ENCODE results near the gene ZSWIM6. TPM values are rescaled to one million over a fixed set of nuclear protein-coding genes. Genes with fewer than 3 reads are reported as not detected.

Gene ZSWIM6
- total and polyA plus RNA-seq, 2 of the 4 experiments (the other 2 are of a cell fraction), result 10.8 to 14.1 TPM

GRCh38 chr5:61348447-61348846 lies 16.4 kb downstream of the ZSWIM6 start:
- peak; percentile 32; the same call in 1 of the 2 replicates for TF ChIP-seq CEBPB (IDR thresholded peaks at IDR 0.05; ENCODE audit: low read depth, low read length)
- no peak for TF ChIP-seq CTCF (conservative IDR thresholded peaks at IDR 0.05; ENCODE audit: low read depth, low read length)
- TF ChIP-seq RAD21 (IDR thresholded peaks at IDR 0.05; ENCODE audit: low read length), result no peak
- POLR2A ChIA-PET (ENCODE audit: unreplicated experiment), result no interaction called here
- no peak for DNase-seq
- intact Hi-C loops (cut with micrococcal nuclease), result no loop called here
- Histone ChIP-seq H3K9me1 (ENCODE audit: insufficient read depth, low read length) (peaks cover 28% of the 10 kb centered on the region), H3K9me3 (ENCODE audit: control insufficient read depth, insufficient read depth, low read length) (no peaks in the 10 kb centered on the region), H3K23ac (ENCODE audit: low read depth, low read length) (no peak overlapping the region), H2BK5ac (ENCODE audit: low read depth, low read length, poor library complexity, severe bottlenecking) (no peak overlapping the region), H2BK120ac (ENCODE audit: low read depth, low read length) (no peak overlapping the region), H3K27ac (ENCODE audit: insufficient read depth, low read length) (no peak overlapping the region), H4K8ac (ENCODE audit: low read depth in 2 of 2, low read length in 2 of 2) (no peak overlapping the region), H3K14ac (replicated peaks; ENCODE audit: low read depth, low read length) (no peak overlapping the region), H2BK15ac (ENCODE audit: low read depth, low read length) (no peak overlapping the region), H4K20me1 (ENCODE audit: insufficient read depth, low read length) (peaks cover 91% of the 10 kb centered on the region), H3K18ac (ENCODE audit: low read depth, low read length) (no peak overlapping the region), H3K4me3 (ENCODE audit: insufficient read depth, low read depth, low read length) (no peak overlapping the region), H3K36me3 (ENCODE audit: control insufficient read depth, insufficient read depth, low read length) (no peaks in the 10 kb centered on the region), H3K4me1 (ENCODE audit: control insufficient read depth, insufficient read depth, low read length) (peaks cover 14% of the 10 kb centered on the region), H2AFZ (replicated peaks; ENCODE audit: low read length, poor library complexity) (no peak overlapping the region), H3K56ac (ENCODE audit: extremely low read depth, insufficient read depth, low read length) (no peak overlapping the region), H3K79me1 (ENCODE audit: low read depth in 1 of 2, low read length in 2 of 2) (peaks cover 31 to 68% of the 10 kb centered on the region in 2 experiments), H2BK20ac (ENCODE audit: low read depth, low read length) (no peak overlapping the region), H2AK9ac (replicated peaks; ENCODE audit: low read depth, low read length, poor library complexity) (no peak overlapping the region), H4K5ac (ENCODE audit: low read depth, low read length) (no peak overlapping the region), H3K27me3 (ENCODE audit: control insufficient read depth, insufficient read depth, low read length) (no peaks in the 10 kb centered on the region), H2AK5ac (ENCODE audit: low read depth, low read length) (no peak overlapping the region), H3K9ac (ENCODE audit: low read depth, low read length) (no peak overlapping the region), H3K4ac (ENCODE audit: low read depth, low read length) (no peak overlapping the region), H4K91ac (ENCODE audit: insufficient read depth, low read depth, low read length) (no peak overlapping the region), H3K4me2 (ENCODE audit: low read depth, low read length) (no peak overlapping the region)
- no peak for ATAC-seq (ENCODE audit: low read depth)
- no TSS peak for BruUV-seq (replicated peaks)
- dilution Hi-C loops (cut with HindIII; ENCODE audit: low sequenced_read_pairs, unreplicated experiment), result no loop called here
- no CpG with 5 or more reads among the region's 2 CpGs for WGBS, 2 experiments (ENCODE audit: extremely low coverage in 2 of 2, insufficient read length in 1 of 2)
- in situ Hi-C loops (cut with MboI; ENCODE audit: low sequenced_read_pairs), result loop anchor here (25.0 kb wide), 1 partner anchor 464 kb away; no protein-coding TSS in a partner anchor
- CTCF ChIA-PET, result no interaction called here
